GM12801 (cell line): ENCODE data around the gene HAPLN2.

Experiments used
- TF ChIP-seq, protein P1 (sequence below): IDR thresholded peaks from one replicate; pipeline ENCODE4 v1.5.1; 2011; ENCODE audit warnings: control low read depth; ENCODE audit not compliant: insufficient read length; ENCODE audit errors: extremely low read depth

The HAPLN2 gene

GRCh38 chr1:156618853-156619581, at the start of gene HAPLN2:
Gene HAPLN2 (plus strand): TSS chr1:156619415. CDS start chr1:156623491, 4,076 bp downstream.
- TF ChIP-seq, protein P1, sequence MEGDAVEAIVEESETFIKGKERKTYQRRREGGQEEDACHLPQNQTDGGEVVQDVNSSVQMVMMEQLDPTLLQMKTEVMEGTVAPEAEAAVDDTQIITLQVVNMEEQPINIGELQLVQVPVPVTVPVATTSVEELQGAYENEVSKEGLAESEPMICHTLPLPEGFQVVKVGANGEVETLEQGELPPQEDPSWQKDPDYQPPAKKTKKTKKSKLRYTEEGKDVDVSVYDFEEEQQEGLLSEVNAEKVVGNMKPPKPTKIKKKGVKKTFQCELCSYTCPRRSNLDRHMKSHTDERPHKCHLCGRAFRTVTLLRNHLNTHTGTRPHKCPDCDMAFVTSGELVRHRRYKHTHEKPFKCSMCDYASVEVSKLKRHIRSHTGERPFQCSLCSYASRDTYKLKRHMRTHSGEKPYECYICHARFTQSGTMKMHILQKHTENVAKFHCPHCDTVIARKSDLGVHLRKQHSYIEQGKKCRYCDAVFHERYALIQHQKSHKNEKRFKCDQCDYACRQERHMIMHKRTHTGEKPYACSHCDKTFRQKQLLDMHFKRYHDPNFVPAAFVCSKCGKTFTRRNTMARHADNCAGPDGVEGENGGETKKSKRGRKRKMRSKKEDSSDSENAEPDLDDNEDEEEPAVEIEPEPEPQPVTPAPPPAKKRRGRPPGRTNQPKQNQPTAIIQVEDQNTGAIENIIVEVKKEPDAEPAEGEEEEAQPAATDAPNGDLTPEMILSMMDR: no peak

- TF ChIP-seq, protein P1: no peak
Measured at GRCh38 chr1:156571261-156571852, 47.9 kb upstream of the HAPLN2 start.

DNA sequence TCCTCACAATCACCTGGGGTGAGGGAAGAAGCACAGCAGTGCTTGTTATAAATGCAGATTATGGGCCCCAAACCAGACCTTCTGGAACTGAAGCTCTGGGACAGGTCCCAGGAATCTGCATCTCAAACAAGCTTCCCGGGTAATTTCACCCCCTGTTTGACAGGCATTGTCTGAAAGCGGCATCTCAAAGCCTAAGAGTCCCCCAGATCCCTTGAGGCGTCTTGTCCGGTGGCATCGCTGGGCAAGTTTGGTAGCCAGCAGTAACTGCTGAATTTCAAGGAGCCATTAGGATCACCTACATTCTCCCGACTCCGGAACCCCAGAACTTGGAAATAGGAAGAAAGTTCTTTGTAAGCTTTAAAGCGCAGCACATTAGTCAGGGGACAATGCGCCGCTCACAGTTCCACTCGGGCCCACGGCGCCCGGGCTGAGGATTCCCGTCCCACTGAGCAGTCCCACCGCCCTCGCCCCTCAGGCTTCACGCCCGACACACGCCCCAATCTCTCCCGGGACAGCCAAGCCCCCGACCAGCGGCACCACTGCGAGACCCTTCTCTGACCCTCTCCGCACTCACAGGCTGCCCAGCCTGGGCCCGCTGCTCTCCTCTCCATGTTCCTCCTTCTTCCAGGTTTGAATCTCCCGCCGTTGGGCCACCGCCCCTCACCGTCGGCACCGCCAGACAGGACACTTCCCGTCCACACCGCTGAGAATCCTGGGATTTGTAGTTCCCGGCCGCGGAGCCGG, 47.1 kb upstream of the HAPLN2 start, which contains the start of gene IQGAP3:
Gene IQGAP3, minus strand, starts transcription at position 647 of the 744 bp plus-strand sequence. Its CDS starts 36 bp downstream, at position 611.
- TF ChIP-seq, protein P1: no peak

GRCh38 chr1:156572663-156573018, 46.6 kb upstream of the HAPLN2 start:
- TF ChIP-seq, protein P1: no peak

GRCh38 chr1:156574039-156574633, 45.1 kb upstream of the HAPLN2 start:
- TF ChIP-seq, protein P1: no peak

GRCh38 chr1:156577550-156577949, 41.7 kb upstream of the HAPLN2 start:
- TF ChIP-seq, protein P1: no peak

DNA sequence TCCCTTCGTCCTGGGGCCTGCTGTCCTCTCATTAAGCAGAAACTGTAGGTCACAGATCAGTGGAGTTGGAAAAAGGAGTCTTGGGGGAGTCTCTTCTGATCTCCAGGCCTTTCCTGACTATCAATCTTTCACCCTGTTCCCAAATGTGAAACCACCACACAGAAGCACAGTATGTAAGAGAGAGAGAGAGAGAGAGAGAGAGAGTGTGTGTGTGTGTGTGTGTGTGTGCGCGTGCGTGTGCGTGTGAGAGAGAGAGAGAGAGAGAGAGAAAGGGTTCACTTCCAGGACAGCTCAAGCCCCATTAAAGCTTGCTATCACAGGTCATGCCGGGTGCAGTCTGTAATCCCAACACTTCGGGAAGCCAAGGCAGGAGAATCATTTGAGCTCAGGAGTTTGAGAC, 41.2 kb upstream of the HAPLN2 start:
- TF ChIP-seq, protein P1: no peak
